Lower leg skin (tissue), 4 donors: ENCODE results near the gene SH3GLB2. TPM values are rescaled to one million over a fixed set of nuclear protein-coding genes. Genes with fewer than 3 reads are reported as not detected.
"Not testable (repeated sequence)": the region's sequence is repeated elsewhere in the genome, so short reads cannot be mapped to it uniquely, and the experiment has no call there.

ENCODE experiments used
- DNase-seq, 2 donors: peaks; one replicate each; pipeline ENCODE4 v3.0.0-alpha.2; 2019; ENCODE audit warnings: low spot score in 2 of 2
- H3K4me3 ChIP-seq: fragments of 200-600 bp; sonication (generic); 2 replicates; pipeline ENCODE4 v1.5.1; 2017; ENCODE audit warnings: mild to moderate bottlenecking, low read depth; ENCODE audit not compliant: poor library complexity, severe bottlenecking
- CTCF ChIP-seq, 3 donors: fragments of 450-650 bp; IDR thresholded peaks; one replicate each; pipeline ENCODE4 v1.5.1; 2016; ENCODE audit warnings: antibody characterized with exemption in 3 of 3, mild to moderate bottlenecking in 3 of 3, moderate library complexity in 2 of 3
- POLR2A ChIP-seq, 2 donors: fragments of 450-650 bp; IDR thresholded peaks; one replicate each; pipeline ENCODE4 v1.6.1; 2016 to 2017; ENCODE audit warnings: antibody characterized with exemption in 2 of 2, mild to moderate bottlenecking in 1 of 2, moderate library complexity in 1 of 2
- WGBS, 2 donors: methylation state at CpG; one replicate each; pipeline ENCODE4 v1.1.5; 2018; 5-methylcytosine and 5-hydroxymethylcytosine counted together
- intact Hi-C: fragments of 100-400 bp; cut with DNase I; formaldehyde crosslinking; loops from one replicate; pipeline ENCODE4 v1.15.0; 2023; ENCODE audit warnings: low total_unique reads
- total RNA-seq, 4 donors: library from RNA; depleted of rRNA; stranded (reverse); fragments of >200 nt; gene quantifications; one replicate each; pipeline ENCODE4 v1.1.0, GENCODE V29; 2016

SH3GLB2 gene
- total RNA-seq, 4 donors from 2014 or later: 177 to 378 (median 207) TPM

DNA sequence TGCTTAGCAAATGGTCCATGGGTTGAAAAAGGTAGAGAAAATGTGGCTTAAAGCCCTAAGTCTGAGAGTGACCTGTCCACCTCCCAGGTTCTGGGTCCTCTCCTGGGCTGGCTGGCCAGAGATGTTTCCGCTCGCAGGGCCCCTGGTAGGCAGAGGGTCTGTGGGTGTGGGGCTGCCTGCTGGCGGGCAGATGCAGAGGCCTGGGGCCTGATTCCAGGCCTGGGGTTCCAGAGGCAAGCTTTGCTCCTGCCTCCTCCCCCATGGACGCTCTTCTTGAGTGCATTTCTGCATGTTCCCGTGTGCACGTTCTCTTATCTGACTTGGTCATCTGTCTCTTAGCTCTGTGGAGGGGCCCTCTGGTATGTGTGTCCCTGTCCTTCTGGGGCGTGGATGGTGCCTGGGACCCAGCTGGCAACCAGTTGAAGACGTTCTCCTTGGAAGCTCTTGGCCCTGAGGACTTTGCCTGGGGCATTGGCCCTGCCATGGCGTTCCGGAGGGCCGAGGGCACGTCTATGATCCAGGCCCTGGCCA, 12.0 kb upstream of the SH3GLB2 start:
- TF ChIP-seq POLR2A (IDR thresholded peaks at IDR 0.05) (no peak), CTCF (IDR thresholded peaks at IDR 0.05) (no peak)
- intact Hi-C loops: no loop called here
- DNase-seq: no peak
- no peak overlapping the region for H3K4me3 ChIP-seq
- WGBS, 2 donors: 86 to 94% methylated on average over 11 to 12 of the region's 12 CpGs

- DNase-seq: no peak
- 47 to 59% methylated on average over 7 of the region's 8 CpGs for WGBS, 2 donors
- no peak overlapping the region for H3K4me3 ChIP-seq
- intact Hi-C loops: no loop called here
- no peak for TF ChIP-seq POLR2A (IDR thresholded peaks at IDR 0.05)
- TF ChIP-seq CTCF (IDR thresholded peaks at IDR 0.05): no peak
Measured at GRCh38 chr9:129038109-129038852, 10.2 kb upstream of the SH3GLB2 start.

DNA sequence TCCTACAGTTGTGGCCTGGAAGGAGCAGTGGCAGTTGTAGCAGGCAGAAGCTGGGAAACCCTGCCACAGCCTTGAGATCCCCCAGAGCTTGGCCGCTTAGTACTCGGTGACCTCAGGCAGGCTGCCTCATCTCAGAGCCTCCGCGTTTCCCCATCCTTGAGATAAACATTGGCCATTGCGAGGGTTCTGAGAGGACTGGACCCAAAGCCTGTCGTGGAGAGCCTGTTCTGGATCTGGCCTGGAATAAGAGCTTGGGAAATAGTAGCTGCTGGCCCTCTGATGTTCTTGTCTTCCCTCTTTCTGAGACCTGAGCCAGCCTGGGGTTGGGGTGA, 9.6 kb upstream of the SH3GLB2 start:
- H3K4me3 ChIP-seq: no peak overlapping the region
- WGBS, 2 donors: 49 to 53% methylated on average over 4 to 6 of the region's 6 CpGs
- intact Hi-C loops: no loop called here
- DNase-seq: no peak
- TF ChIP-seq POLR2A (IDR thresholded peaks at IDR 0.05) (no peak), CTCF (IDR thresholded peaks at IDR 0.05) (no peak)

DNA sequence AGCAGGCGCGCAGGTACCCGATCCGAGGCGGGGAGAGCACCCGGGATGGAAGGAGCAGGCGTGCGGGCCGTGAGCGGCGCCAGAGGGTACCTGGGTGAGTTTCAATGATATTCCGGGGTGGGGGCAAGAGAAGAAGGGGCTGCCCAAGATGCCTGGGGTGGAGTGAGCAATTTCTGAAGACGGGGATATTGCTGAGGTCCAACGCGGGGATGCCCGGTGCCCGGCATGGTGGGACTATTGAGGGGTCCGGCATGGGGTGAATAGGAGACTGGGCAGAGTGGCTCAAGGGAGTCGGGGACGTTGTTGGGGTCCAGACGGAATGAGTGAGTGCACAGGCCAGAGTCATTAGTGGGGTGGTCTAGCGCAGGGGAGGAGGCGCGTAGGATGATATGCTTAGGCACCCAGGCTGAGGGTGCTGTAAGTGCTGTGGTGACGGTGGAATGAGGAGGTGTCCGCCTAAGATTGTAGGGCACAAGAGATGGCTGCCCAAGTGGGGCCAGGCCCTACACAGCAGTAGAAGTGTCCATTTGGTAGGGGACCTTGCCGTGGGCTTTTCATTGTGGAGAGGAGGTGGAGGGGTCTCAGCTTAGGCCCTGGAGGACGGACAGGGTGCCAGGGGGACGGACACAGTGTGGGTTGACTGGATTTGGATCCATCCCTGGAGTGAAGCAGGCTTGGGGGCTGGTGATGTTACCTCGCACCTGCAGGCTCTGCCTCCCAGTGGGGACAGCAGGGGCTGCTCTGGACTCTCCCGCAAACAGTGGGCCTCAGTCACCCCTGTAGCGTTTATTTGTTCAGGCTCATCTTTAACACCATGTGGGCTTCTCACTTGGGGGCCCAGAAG, 9.0 kb upstream of the SH3GLB2 start:
- DNase-seq: no peak
- no peak for TF ChIP-seq POLR2A (IDR thresholded peaks at IDR 0.05)
- no peak for TF ChIP-seq CTCF (IDR thresholded peaks at IDR 0.05)
- intact Hi-C loops: no loop called here
- H3K4me3 ChIP-seq: peak overlapping the region; percentile 81
- 8 to 11% methylated on average over 31 to 32 of the region's 32 CpGs for WGBS, 2 donors

DNA sequence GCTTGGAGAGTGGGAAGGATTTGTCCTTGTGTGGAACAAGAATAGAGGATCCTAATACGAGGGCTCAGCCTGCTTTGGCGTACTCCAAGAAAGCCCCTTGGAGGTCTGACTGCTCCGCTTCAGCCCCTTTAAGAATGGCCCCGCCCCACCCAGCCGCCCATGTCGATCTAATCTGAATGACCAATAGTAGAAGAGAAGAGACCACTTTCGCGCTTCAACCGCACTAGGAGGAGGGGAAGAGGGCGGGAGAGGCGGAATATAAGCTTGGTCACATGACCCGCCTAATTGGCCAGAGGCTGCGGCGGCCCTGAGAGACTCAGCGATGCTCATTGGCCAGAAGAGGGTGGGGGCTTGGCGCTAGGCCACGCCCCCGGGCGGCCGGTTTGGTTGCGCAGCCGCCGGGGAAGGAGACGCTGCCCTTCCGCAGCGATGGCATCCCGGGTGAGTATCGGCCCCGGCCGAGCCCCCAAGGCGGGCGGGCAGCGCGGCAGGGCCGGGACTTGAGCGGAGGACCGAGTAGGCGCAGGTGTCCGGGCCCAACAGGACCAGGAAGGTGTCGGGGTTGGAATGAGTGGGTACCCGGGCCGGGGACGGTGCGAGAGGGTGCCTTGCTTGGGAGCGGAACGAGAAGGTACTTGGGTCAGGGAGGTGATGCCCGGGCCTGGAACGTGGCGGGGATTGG, 8.3 kb upstream of the SH3GLB2 start, which contains the start of gene MIGA2:
Gene MIGA2, plus strand, starts transcription at position 386 of the 682 bp plus-strand sequence. CDS start 3,969 bp downstream, outside the sequence.
- DNase-seq: peak; percentile 99
- WGBS, 2 donors: 1% methylated on average over 38 to 42 of the region's 49 CpGs
- intact Hi-C loops: no loop called here
- H3K4me3 ChIP-seq: peak within 1 kb of the TSS; percentile 81
- TF ChIP-seq CTCF (IDR thresholded peaks at IDR 0.05) (no peak), POLR2A (IDR thresholded peaks at IDR 0.05) (no peak)

DNA sequence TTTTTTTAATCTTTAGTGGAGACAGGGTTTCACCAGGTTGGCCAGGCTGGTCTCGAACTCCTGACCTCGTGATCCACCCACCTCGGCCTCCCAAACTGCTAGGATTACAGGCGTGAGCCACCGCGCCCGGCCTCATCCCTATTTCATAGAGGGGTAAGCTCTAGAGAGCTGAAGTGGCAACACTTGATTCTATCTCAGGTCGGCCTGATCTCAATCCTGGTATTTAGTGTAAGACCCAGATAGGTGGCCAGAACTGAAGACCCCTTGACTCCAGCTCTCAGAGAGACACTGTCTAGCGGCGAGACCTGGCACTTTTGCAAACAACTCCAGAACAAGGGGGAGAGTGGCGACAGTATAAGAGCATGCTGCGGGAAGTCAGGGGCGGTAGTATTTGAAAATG, 7.7 kb upstream of the SH3GLB2 start:
- H3K4me3 ChIP-seq, intact Hi-C loops, DNase-seq: not testable (repeated sequence)
- WGBS, 2 donors: 46% methylated on average over 13 of the region's 13 CpGs
